Loucy (cell line): Measurements from ENCODE around the gene LDB3.

Experiments
- EZH2phosphoT487 ChIP-seq: fragments of 200-600 bp; IDR thresholded peaks from 2 replicates; pipeline ENCODE4 v1.6.1; 2018; ENCODE audit warnings: antibody characterized with exemption, mild to moderate bottlenecking, moderate library complexity, borderline replicate concordance
- TF ChIP-seq, protein P1 (sequence below): fragments of 200-600 bp; sonication (generic); conservative IDR thresholded peaks from 2 replicates; pipeline ENCODE4 v1.5.1; 2014; ENCODE audit warnings: mild to moderate bottlenecking, antibody characterized with exemption, low read length

DNA sequence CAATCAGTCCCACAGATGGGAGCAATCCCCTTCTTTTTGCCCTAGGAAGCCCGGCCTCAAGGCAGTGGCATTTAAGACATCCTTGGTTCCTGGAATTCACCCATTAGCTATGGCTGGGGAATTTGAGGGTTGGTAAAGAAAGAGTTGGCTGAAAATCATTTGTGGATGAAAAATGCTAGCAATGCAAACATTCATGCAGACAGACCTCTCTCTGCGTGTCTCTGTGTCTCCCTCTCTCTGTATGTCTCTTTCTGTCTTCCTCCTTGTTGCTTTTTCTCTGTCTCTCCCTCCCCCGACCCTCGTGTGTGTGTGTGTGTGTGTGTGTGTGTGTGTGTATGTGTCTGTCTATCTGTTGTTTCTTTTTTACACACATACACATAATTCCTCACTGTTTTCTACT is 19.4 kb downstream of the LDB3 start:
- TF ChIP-seq, protein P1, sequence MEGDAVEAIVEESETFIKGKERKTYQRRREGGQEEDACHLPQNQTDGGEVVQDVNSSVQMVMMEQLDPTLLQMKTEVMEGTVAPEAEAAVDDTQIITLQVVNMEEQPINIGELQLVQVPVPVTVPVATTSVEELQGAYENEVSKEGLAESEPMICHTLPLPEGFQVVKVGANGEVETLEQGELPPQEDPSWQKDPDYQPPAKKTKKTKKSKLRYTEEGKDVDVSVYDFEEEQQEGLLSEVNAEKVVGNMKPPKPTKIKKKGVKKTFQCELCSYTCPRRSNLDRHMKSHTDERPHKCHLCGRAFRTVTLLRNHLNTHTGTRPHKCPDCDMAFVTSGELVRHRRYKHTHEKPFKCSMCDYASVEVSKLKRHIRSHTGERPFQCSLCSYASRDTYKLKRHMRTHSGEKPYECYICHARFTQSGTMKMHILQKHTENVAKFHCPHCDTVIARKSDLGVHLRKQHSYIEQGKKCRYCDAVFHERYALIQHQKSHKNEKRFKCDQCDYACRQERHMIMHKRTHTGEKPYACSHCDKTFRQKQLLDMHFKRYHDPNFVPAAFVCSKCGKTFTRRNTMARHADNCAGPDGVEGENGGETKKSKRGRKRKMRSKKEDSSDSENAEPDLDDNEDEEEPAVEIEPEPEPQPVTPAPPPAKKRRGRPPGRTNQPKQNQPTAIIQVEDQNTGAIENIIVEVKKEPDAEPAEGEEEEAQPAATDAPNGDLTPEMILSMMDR, result no peak
- TF ChIP-seq EZH2phosphoT487, result no peak
